Measurements from ENCODE around the gene ASIC4. TPM values are rescaled to one million over a fixed set of nuclear protein-coding genes. Genes with fewer than 3 reads are reported as not detected.

ASIC4 gene
- polyA plus RNA-seq, 1 donor: 0.47 TPM

GRCh38 chr2:219482674-219483405 is 31.4 kb upstream of the ASIC4 start:
- no peak for DNase-seq (ENCODE audit: low read depth)

- DNase-seq (ENCODE audit: low read depth): no peak
These were observed 30.6 kb upstream of the ASIC4 start for GRCh38 chr2:219483451-219484342.

- no peak for DNase-seq (ENCODE audit: low read depth)
These were observed 29.7 kb upstream of the ASIC4 start for GRCh38 chr2:219484343-219485200.

GRCh38 chr2:219485201-219485580 is 29.1 kb upstream of the ASIC4 start:
- DNase-seq (ENCODE audit: low read depth): no peak

GRCh38 chr2:219486380-219486959 is 27.8 kb upstream of the ASIC4 start:
- DNase-seq (ENCODE audit: low read depth): no peak

- DNase-seq (ENCODE audit: low read depth): no peak
These were observed 26.0 kb upstream of the ASIC4 start for GRCh38 chr2:219488149-219488843.

- no peak for DNase-seq (ENCODE audit: low read depth)
These were observed 25.5 kb upstream of the ASIC4 start for GRCh38 chr2:219488844-219489194.

GRCh38 chr2:219489315-219489714 is 25.0 kb upstream of the ASIC4 start:
- DNase-seq (ENCODE audit: low read depth): no peak

GRCh38 chr2:219490186-219490585 is 24.1 kb upstream of the ASIC4 start:
- DNase-seq (ENCODE audit: low read depth): no peak

- no peak for DNase-seq (ENCODE audit: low read depth)
These were observed 23.6 kb upstream of the ASIC4 start for GRCh38 chr2:219490600-219491130.

- no peak for DNase-seq (ENCODE audit: low read depth)
These were observed 22.9 kb upstream of the ASIC4 start for GRCh38 chr2:219491278-219491963.

GRCh38 chr2:219492575-219492974 is 21.7 kb upstream of the ASIC4 start:
- DNase-seq (ENCODE audit: low read depth): no peak

GRCh38 chr2:219493086-219493485 is 21.2 kb upstream of the ASIC4 start:
- DNase-seq (ENCODE audit: low read depth): no peak

GRCh38 chr2:219494952-219495530 is 19.2 kb upstream of the ASIC4 start:
- no peak for DNase-seq (ENCODE audit: low read depth)

GRCh38 chr2:219495531-219496122 is 18.7 kb upstream of the ASIC4 start:
- no peak for DNase-seq (ENCODE audit: low read depth)

- no peak for DNase-seq (ENCODE audit: low read depth)
These were observed 17.9 kb upstream of the ASIC4 start for GRCh38 chr2:219496247-219496824.

- DNase-seq (ENCODE audit: low read depth): no peak
These were observed 17.3 kb upstream of the ASIC4 start for GRCh38 chr2:219496825-219497494.

GRCh38 chr2:219497495-219498279 is 16.6 kb upstream of the ASIC4 start:
- no peak for DNase-seq (ENCODE audit: low read depth)

All from forelimb muscle (tissue), 1 donor.